Stimulated activated CD8-positive, alpha-beta memory T cell treated with anti-CD3 and anti-CD28 coated beads, Interleukin-4, amount 100 ng/mL, for 1 hour (primary cell): Measurements from ENCODE around the gene CRISP1.
"Not testable (repeated sequence)": the region's sequence is repeated elsewhere in the genome, so short reads cannot be mapped to it uniquely, and the experiment has no call there.

Experiments used
- DNase-seq, 2 donors: peaks; one replicate each; pipeline ENCODE4 v3.0.0-alpha.2; 2020; ENCODE audit warnings: low read depth in 2 of 2, low spot score in 1 of 2

CRISP1 gene

GRCh38 chr6:49841424-49841823 lies 24.9 kb downstream of the CRISP1 start:
- DNase-seq, result no peak

GRCh38 chr6:49839957-49840356 lies 26.4 kb downstream of the CRISP1 start:
- no peak for DNase-seq

- DNase-seq, result no peak
These were observed 27.2 kb downstream of the CRISP1 start for GRCh38 chr6:49839162-49839561.

DNA sequence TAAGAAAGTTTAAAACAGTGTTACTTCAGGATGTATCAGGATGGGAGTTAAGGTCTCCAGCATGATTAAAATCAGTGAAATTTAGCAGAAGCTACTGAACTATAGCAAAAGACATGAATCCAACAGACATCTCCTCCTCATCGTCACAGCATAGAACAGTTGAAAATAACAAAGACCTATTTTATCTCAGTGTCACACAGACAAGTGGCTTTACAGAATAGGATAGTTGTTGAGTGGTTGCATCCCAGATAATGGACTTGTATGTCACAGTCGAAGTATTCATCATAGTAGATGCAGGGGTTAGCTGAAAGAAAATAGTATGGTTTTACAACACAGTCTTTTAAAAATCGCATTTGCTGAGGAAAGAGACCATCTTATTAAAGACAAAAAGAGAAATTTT lies 31.2 kb downstream of the CRISP1 start:
- DNase-seq, result no peak

DNA sequence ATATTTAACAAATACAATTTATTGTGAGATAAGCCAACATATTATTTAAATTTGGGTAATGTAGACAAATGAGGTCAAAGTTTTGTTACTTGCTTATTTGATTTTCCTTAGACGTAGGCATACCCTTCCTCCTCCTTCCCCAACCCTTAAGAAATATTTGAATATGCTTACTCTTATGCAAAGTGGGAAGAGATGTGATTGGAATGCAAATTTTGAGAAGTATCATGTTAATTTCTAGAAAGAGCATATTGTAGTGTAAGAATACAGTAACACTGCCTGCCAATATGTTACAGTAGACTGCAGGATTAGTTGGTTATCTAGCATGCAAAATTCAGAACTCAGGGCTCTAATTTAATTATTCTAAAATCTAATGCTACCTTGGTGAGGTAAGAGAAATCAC lies 32.9 kb downstream of the CRISP1 start:
- no peak for DNase-seq

DNA sequence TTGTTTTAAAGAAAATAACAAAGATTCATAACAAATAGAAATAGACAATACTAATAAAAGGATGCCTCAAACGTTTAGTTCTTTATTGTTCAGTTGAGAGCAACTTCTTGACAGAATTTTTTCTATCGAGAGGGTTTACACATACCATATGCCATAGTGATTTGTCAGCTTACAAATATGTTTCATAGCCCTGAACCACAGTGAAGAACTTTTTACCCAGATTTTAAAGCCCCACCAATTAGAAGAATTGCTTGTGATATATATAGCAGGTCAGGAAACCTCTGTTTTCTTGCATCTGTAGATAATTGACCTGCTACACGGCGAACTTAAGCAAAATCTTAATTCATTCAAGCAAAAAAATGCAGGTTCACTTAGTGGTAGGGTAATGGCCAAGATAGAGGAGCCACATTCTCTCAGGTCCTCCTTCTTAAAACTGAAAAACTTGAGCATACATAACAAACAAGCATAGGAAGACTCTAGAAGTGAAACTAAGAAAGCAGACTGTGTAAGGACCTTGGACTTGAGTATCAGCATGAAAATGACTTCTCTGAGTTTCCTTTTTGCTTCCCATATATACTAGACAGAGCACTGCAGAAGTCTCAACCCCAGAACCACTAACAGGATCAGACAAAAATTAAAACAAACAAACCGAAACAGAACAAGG lies 39.5 kb downstream of the CRISP1 start:
- no peak for DNase-seq

DNA sequence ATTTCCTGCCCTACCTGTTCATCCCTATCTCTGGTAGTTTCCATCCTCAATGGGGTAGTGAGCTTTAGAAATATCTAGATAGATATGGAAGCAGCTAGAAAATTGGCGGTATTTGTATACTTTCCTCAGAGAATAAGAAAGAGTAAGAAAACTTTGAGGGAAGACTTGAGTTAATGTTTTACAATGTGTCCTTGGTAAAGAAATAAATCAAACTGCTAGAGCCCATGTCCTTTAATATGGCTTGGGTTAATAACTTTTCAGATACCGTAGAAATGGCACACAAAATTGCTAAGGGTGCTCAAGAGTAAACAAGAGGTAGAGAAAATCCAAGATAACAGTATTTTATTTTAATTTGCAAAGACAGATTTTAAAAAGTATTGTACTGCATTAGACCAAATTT lies 51.2 kb downstream of the CRISP1 start:
- no peak for DNase-seq

DNA sequence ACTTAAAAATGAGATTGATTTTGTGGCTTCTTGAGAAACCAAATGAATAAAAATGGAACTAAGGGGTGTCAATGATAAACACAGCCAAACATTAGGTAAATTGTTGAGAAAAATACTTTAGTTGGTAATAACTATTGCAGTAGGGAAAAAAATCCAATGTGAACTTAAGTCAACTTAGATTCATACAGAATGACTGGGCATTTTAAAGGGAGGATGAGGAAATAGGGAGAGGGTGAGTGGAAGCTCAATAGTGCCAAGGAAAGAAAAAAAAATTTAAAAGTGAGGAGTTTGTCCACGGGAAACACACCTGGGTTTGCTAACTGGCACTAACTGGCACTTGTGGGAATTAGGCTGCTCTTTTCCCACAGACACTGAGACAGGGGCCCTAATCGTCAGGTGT lies 53.1 kb downstream of the CRISP1 start:
- DNase-seq, result no peak

GRCh38 chr6:49806145-49806544 lies 60.2 kb downstream of the CRISP1 start:
- no peak for DNase-seq

GRCh38 chr6:49805246-49805645 lies 61.1 kb downstream of the CRISP1 start:
- DNase-seq, result no peak

GRCh38 chr6:49801525-49801924 lies 64.8 kb downstream of the CRISP1 start:
- DNase-seq, result no peak

DNA sequence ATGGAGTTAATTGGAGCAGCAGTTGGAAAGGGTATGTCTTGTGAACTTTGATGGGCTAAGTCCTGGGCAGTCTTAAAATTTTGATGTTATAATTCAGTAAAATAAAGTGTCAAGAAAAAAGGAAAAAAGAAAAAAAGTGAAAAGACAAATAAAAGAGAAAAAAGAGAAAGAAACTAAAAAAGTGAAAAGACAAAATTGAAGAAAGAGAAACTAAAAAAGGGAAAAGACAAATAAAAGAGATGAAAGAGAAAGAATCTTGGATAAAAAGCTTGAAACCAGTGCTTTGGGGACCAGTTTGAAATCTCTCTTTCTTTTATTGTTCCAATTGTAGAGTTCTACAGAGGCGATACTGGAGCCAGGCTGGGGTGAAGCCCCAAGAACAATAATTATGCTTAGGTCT lies 67.2 kb downstream of the CRISP1 start:
- DNase-seq, result no peak

DNA sequence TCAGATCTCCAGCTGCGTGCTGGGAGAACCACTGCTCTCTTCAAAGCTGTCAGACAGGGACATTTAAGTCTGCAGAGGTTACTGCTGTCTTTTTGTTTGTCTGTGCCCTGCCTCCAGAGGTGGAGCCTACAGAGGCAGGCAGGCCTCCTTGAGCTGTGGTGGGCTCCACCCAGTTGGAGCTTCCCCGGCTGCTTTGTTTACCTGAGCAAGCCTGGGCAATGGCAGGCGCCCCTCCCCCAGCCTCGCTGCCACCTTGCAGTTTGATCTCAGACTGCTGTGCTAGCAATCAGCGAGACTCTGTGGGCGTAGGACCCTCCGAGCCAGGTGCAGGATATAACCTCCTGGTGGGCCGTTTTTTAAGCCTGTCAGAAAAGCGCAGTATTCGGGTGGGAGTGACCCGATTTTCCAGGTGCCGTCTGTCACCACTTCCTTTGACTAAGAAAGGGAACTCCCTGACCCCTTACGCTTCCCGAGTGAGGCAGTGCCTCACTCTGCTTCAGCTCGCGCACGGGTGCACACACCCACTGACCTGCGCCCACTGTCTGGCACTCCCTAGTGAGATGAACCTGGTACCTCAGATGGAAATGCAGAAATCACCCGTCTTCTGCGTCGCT lies 69.4 kb downstream of the CRISP1 start:
- not testable (repeated sequence) for DNase-seq

- no peak for DNase-seq
These were observed 76.0 kb downstream of the CRISP1 start for GRCh38 chr6:49790341-49790740.

- no peak for DNase-seq
These were observed 79.2 kb downstream of the CRISP1 start, which contains the start of gene PGK2 for GRCh38 chr6:49787176-49787575. PGK2 (minus strand) TSS chr6:49787285; CDS start chr6:49787187, 98 bp downstream.

DNA sequence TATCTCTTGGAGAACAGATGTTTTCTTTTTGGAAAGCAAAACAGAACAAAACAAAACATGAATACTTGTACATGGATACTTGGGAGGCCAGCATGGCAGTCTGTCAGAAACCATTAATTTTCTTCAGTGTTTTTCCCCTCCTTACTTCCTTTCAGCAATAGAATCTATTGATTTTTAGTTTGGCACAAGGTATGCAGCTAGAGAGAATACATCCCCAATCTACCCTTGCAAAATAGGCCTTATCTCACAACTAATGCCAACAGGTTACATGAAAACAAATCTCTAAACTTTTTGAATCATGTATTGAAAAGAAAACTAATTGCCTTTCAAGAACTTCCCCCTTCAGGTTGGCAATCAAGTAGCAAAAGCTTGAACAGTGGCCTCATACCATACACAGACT lies 82.1 kb downstream of the CRISP1 start:
- DNase-seq, result no peak
